Caco-2 (cell line): ENCODE measurements around the gene PKD1. TPM values are rescaled to one million over a fixed set of nuclear protein-coding genes. Genes with fewer than 3 reads are reported as not detected.

ENCODE experiments used
- BruUV-seq: library from RNA; stranded (reverse); fragments of 400-500 nt; replicated peaks from 2 replicates; lab custom pipeline; 2021; lab: Mats Ljungman, UMichigan
- CTCF ChIA-PET: fragments of 300-600 bp; sonication (Branson Sonifier 250); formaldehyde crosslinking; loops from one replicate; lab custom pipeline; 2022; ENCODE audit warnings: antibody characterized with exemption; lab: Charles Lee
- POLR2A ChIA-PET: fragments of 300-600 bp; sonication (Branson Sonifier 250); formaldehyde crosslinking; loops from one replicate; lab custom pipeline; 2022; ENCODE audit warnings: antibody characterized with exemption; lab: Charles Lee
- DNase-seq, 2 experiments: peaks; one replicate each; pipeline versions ENCODE4 v3.0.0 to v3.0.0-alpha.2; 2020 to 2022
- H3K27me3 ChIP-seq: replicated peaks from 2 replicates; pipeline ENCODE4 v1.6.0; 2011; ENCODE audit warnings: low read length; ENCODE audit not compliant: control insufficient read depth, insufficient read depth
- H3K36me3 ChIP-seq: 2 replicates; pipeline ENCODE4 v1.5.1; 2011; ENCODE audit warnings: low read length; ENCODE audit not compliant: control insufficient read depth, insufficient read depth
- H3K4me1 ChIP-seq: fragments of 250-450 bp; sonication (Bioruptor Pico); 2 replicates; pipeline ENCODE4 v1.5.1; 2020; ENCODE audit warnings: mild to moderate bottlenecking
- H3K4me3 ChIP-seq: 2 replicates; pipeline ENCODE4 v1.5.1; 2011; ENCODE audit warnings: low read depth, mild to moderate bottlenecking, control low read depth, low read length
- H3K9me3 ChIP-seq: fragments of 250-450 bp; sonication (Bioruptor Pico); 2 replicates; pipeline ENCODE4 v1.5.1; 2020; ENCODE audit warnings: mild to moderate bottlenecking, moderate library complexity
- H3K27ac Mint-ChIP-seq: one replicate; pipeline ENCODE4 v1.8.0; 2022; ENCODE audit warnings: mixed read lengths; ENCODE audit not compliant: unreplicated experiment
- H3K27me3 Mint-ChIP-seq: one replicate; pipeline ENCODE4 v1.8.0; 2022; ENCODE audit warnings: mixed read lengths; ENCODE audit not compliant: insufficient read depth, unreplicated experiment
- H3K36me3 Mint-ChIP-seq: one replicate; pipeline ENCODE4 v1.8.0; 2022; ENCODE audit warnings: mild to moderate bottlenecking, mixed read lengths; ENCODE audit not compliant: insufficient read depth, unreplicated experiment
- H3K4me1 Mint-ChIP-seq: one replicate; pipeline ENCODE4 v1.8.0; 2022; ENCODE audit warnings: low read depth, mixed read lengths; ENCODE audit not compliant: unreplicated experiment
- H3K4me3 Mint-ChIP-seq: one replicate; pipeline ENCODE4 v1.8.0; 2022; ENCODE audit warnings: mild to moderate bottlenecking, moderate library complexity, mixed read lengths; ENCODE audit not compliant: unreplicated experiment
- H3K9me3 Mint-ChIP-seq: one replicate; pipeline ENCODE4 v1.8.0; 2022; ENCODE audit warnings: mixed read lengths; ENCODE audit not compliant: unreplicated experiment
- intact Hi-C: fragments of 100-400 bp; cut with micrococcal nuclease; formaldehyde crosslinking; loops from one replicate; pipeline ENCODE4 v1.10.0; 2022; ENCODE audit not compliant: unreplicated experiment
- total RNA-seq: library from RNA; stranded (reverse); gene quantifications from 2 replicates; pipeline ENCODE4 v1.2.3, GENCODE V29; 2022
- TF ChIP-seq, protein P1 (sequence below), 2 experiments: fragments of 200-600 bp in 1 of 2; IDR thresholded peaks; 1 replicate in 1 of 2; 2 replicates in 1 of 2; pipeline versions ENCODE4 v1.5.1 to v1.8.0; 2011 to 2022; ENCODE audit warnings: antibody characterized with exemption in 1 of 2, control low read depth in 1 of 2, inconsistent platforms in 1 of 2, low read depth in 1 of 2, low read length in 1 of 2, mild to moderate bottlenecking in 1 of 2, moderate library complexity in 1 of 2; ENCODE audit not compliant: insufficient read depth in 1 of 2, severe bottlenecking in 1 of 2, unreplicated experiment in 1 of 2

PKD1 gene
- total RNA-seq, 1 experiment from 2014 or later, result 70.5 TPM

DNA sequence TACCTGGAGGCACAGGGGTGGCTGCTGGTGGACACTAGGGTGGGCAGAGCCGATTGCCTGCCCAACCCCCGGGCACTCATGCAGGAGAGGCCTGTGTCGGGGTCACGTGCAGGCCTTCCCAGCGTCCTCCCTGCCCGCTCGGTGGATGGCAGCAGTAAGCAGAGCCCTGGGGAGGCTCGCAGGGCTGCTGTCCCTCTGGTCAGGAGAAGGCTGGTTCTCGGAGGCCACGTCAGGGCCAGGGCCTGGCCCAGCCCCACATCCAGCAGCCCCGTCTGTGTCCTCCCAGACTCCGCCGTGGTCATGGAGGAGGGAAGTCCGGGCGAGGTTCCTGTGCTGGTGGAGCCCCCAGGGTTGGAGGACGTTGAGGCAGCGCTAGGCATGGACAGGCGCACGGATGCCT is 52.3 kb downstream of the PKD1 start:
- Mint-ChIP-seq H3K4me1 (no peaks in the 10 kb centered on the region), H3K9me3 (no peaks in the 10 kb centered on the region), H3K4me3 (no peak overlapping the region), H3K27me3 (no peaks in the 10 kb centered on the region), H3K36me3 (peaks cover 45% of the 10 kb centered on the region), H3K27ac (no peak overlapping the region)
- no peaks in the 10 kb centered on the region for H3K27me3 ChIP-seq
- H3K36me3 ChIP-seq, result no peaks in the 10 kb centered on the region
- no peak for DNase-seq
- ChIA-PET POLR2A (no interaction called here), CTCF (no interaction called here)
- intact Hi-C loops, result no loop called here
- H3K9me3 ChIP-seq, result no peaks in the 10 kb centered on the region
- TF ChIP-seq, protein P1, sequence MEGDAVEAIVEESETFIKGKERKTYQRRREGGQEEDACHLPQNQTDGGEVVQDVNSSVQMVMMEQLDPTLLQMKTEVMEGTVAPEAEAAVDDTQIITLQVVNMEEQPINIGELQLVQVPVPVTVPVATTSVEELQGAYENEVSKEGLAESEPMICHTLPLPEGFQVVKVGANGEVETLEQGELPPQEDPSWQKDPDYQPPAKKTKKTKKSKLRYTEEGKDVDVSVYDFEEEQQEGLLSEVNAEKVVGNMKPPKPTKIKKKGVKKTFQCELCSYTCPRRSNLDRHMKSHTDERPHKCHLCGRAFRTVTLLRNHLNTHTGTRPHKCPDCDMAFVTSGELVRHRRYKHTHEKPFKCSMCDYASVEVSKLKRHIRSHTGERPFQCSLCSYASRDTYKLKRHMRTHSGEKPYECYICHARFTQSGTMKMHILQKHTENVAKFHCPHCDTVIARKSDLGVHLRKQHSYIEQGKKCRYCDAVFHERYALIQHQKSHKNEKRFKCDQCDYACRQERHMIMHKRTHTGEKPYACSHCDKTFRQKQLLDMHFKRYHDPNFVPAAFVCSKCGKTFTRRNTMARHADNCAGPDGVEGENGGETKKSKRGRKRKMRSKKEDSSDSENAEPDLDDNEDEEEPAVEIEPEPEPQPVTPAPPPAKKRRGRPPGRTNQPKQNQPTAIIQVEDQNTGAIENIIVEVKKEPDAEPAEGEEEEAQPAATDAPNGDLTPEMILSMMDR (IDR thresholded peaks at IDR 0.05; ENCODE audit: insufficient read depth in 1 of 2, low read depth in 1 of 2, low read length in 1 of 2, severe bottlenecking in 1 of 2, unreplicated experiment in 1 of 2), result no peak
- no peak overlapping the region for H3K4me3 ChIP-seq
- BruUV-seq, result no TSS peak
- H3K4me1 ChIP-seq, result no peaks in the 10 kb centered on the region

DNA sequence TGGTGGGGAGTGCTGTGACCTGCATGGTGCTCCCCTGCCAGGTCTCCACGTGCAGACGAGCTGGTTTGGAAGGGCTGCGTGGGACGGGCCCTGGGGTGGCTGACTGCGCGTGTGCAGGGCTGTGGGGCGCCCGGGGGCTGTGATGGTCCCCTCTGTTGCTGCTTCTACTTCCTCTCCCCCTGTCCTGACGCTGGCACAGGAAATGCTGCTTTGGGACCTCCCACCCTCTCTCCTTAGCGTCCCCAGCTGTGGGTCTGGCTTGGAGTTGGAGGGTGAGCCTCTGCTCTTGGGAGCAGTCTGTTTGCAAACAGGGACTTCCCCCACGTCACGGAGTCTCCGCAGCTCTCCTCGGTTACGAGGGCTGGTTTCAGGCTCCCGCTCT is 52.7 kb downstream of the PKD1 start:
- Histone ChIP-seq H3K36me3 (no peaks in the 10 kb centered on the region), H3K9me3 (no peaks in the 10 kb centered on the region), H3K27me3 (no peaks in the 10 kb centered on the region), H3K4me3 (no peak overlapping the region), H3K4me1 (no peaks in the 10 kb centered on the region)
- CTCF ChIA-PET, result no interaction called here
- DNase-seq, result no peak
- POLR2A ChIA-PET, result no interaction called here
- intact Hi-C loops, result no loop called here
- TF ChIP-seq, protein P1 (IDR thresholded peaks at IDR 0.05; ENCODE audit: insufficient read depth in 1 of 2, low read depth in 1 of 2, low read length in 1 of 2, severe bottlenecking in 1 of 2, unreplicated experiment in 1 of 2), result no peak
- no peak overlapping the region for H3K27ac Mint-ChIP-seq
- H3K4me1 Mint-ChIP-seq, result no peaks in the 10 kb centered on the region
- no peak overlapping the region for H3K4me3 Mint-ChIP-seq
- peaks cover 41% of the 10 kb centered on the region for H3K36me3 Mint-ChIP-seq
- H3K27me3 Mint-ChIP-seq, result no peaks in the 10 kb centered on the region
- BruUV-seq, result no TSS peak
- H3K9me3 Mint-ChIP-seq, result no peaks in the 10 kb centered on the region

DNA sequence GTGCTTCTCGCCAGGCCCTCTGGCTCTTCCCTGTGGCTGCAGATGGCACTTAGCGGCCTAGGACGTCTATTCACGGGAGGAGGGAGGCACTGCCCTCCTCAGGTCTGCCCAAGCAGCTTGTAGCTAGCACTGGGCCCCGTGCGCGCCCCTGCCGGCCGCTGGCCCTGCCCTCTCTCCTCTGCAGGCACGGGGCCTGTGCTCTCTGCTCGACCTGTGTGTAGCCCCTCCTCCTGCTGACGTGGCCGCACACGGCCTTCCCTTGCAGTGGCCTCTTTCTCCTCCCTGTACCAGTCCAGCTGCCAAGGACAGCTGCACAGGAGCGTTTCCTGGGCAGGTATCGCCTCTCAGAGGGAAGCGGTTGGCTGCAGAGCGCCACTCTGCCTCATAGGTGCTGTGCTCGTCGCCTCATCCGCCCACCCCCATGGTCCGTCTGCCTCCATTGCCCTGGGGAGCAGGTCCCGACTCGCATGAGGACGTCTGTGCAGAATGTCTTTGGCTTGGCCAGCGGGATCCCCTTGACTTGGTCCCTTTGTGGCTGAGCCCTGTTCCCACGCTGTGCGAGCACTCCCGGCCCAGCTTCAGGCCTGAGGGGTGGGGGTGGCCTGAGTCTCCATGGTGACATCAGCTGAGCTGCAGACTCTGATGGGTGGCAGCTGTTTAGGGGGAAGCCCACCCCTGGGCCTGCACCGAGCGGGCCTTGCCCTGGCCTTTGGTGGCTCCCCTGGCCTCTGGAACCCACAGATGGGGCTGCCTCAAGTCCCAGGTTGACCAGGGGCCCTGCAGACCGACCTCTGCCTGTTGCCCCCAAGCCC is 53.3 kb downstream of the PKD1 start:
- H3K36me3 Mint-ChIP-seq, result peaks cover 35% of the 10 kb centered on the region
- no peaks in the 10 kb centered on the region for H3K9me3 Mint-ChIP-seq
- H3K4me1 Mint-ChIP-seq, result no peaks in the 10 kb centered on the region
- no peaks in the 10 kb centered on the region for H3K27me3 Mint-ChIP-seq
- H3K4me1 ChIP-seq, result no peaks in the 10 kb centered on the region
- no peaks in the 10 kb centered on the region for H3K9me3 ChIP-seq
- CTCF ChIA-PET, result interaction anchor here (0.5 kb wide), 1 partner anchor 389 kb away, joined by 4 read pairs; the partner anchor contains the start of gene NTN3
- H3K27ac Mint-ChIP-seq, result peak overlapping the region; percentile 60
- no peak overlapping the region for H3K4me3 Mint-ChIP-seq
- BruUV-seq, result no TSS peak
- H3K27me3 ChIP-seq, result no peaks in the 10 kb centered on the region
- intact Hi-C loops, result no loop called here
- no peaks in the 10 kb centered on the region for H3K36me3 ChIP-seq
- TF ChIP-seq, protein P1 (IDR thresholded peaks at IDR 0.05; ENCODE audit: insufficient read depth in 1 of 2, low read depth in 1 of 2, low read length in 1 of 2, severe bottlenecking in 1 of 2, unreplicated experiment in 1 of 2), result no peak
- POLR2A ChIA-PET, result no interaction called here
- no peak for DNase-seq
- no peak overlapping the region for H3K4me3 ChIP-seq
